Measurements from ENCODE around the gene OS9. TPM values are rescaled to one million over a fixed set of nuclear protein-coding genes. Genes with fewer than 3 reads are reported as not detected.

OS9 gene
- total RNA-seq, 3 donors from 2014 or later = 86.4 to 108 (median 101) TPM

- H3K36me3 Mint-ChIP-seq (ENCODE audit: insufficient read depth) = peaks cover 26% of the 10 kb centered on the region
- peaks cover 26% of the 10 kb centered on the region for H3K27me3 Mint-ChIP-seq (ENCODE audit: low read depth)
- peak; percentile 52 for DNase-seq
- no peaks in the 10 kb centered on the region for H3K9me3 Mint-ChIP-seq
- H3K4me1 Mint-ChIP-seq (ENCODE audit: low read depth) = peaks cover 31% of the 10 kb centered on the region
- H3K4me3 Mint-ChIP-seq = peak overlapping the region; percentile 90
- peak; percentile 74 to 80 for ATAC-seq
Observed at GRCh38 chr12:57765003-57765697, 71.2 kb downstream of the OS9 start.

GRCh38 chr12:57765698-57766463, 71.9 kb downstream of the OS9 start:
- H3K36me3 Mint-ChIP-seq (ENCODE audit: insufficient read depth) = peaks cover 32% of the 10 kb centered on the region

GRCh38 chr12:57766464-57767304, 72.8 kb downstream of the OS9 start, which contains the start of gene CYP27B1:
TSS of gene CYP27B1 (minus strand) at chr12:57767078. CDS start at chr12:57767041, 37 bp downstream.
- Mint-ChIP-seq H3K4me1 (ENCODE audit: low read depth) (peaks cover 42% of the 10 kb centered on the region), H3K9me3 (no peaks in the 10 kb centered on the region), H3K36me3 (ENCODE audit: insufficient read depth) (peaks cover 33% of the 10 kb centered on the region), H3K4me3 (peak within 1 kb of the TSS; percentile 90), H3K27me3 (ENCODE audit: low read depth) (peaks cover 26% of the 10 kb centered on the region)
- ATAC-seq (peak in 1 of 2 donors; percentile 3), DNase-seq (no peak)

More at GRCh38 chr12:57765698-57766463, 71.9 kb downstream of the OS9 start:
- peak; percentile 11 to 18 for ATAC-seq
- Mint-ChIP-seq H3K4me1 (ENCODE audit: low read depth) (peaks cover 37% of the 10 kb centered on the region), H3K4me3 (peak overlapping the region; percentile 90), H3K9me3 (no peaks in the 10 kb centered on the region), H3K27me3 (ENCODE audit: low read depth) (peaks cover 26% of the 10 kb centered on the region)
- DNase-seq = no peak

DNA sequence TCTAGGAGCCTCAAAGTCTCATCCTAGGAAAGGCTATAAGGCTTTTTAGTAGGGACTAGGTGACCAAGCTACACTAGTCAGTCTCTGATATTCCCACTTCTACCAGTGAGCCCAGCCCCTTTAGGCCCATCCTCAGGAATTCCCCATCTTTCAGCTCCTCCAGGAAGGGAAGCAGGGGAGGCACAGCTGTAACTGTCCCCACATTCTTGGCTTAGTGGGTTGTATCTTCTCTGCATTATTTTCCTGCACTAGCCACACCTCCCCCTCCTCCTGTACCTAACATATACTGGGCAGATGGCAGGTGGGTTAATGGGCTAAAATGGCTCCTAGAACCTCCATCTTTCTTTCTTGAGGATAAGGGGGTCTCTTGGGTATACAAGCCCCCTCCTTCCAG, 73.4 kb downstream of the OS9 start:
- H3K36me3 Mint-ChIP-seq (ENCODE audit: insufficient read depth) = peaks cover 33% of the 10 kb centered on the region
- no peak overlapping the region for H3K4me3 Mint-ChIP-seq
- H3K27me3 Mint-ChIP-seq (ENCODE audit: low read depth) = peaks cover 26% of the 10 kb centered on the region
- no peaks in the 10 kb centered on the region for H3K9me3 Mint-ChIP-seq
- H3K4me1 Mint-ChIP-seq (ENCODE audit: low read depth) = peaks cover 44% of the 10 kb centered on the region
- DNase-seq (no peak), ATAC-seq (no peak)

GRCh38 chr12:57767876-57768275, 73.9 kb downstream of the OS9 start:
- Mint-ChIP-seq H3K4me1 (ENCODE audit: low read depth) (peaks cover 47% of the 10 kb centered on the region), H3K36me3 (ENCODE audit: insufficient read depth) (peaks cover 30% of the 10 kb centered on the region), H3K27me3 (ENCODE audit: low read depth) (peaks cover 26% of the 10 kb centered on the region), H3K9me3 (no peaks in the 10 kb centered on the region), H3K4me3 (no peak overlapping the region)
- no peak for DNase-seq
- ATAC-seq = no peak

- Mint-ChIP-seq H3K4me3 (peak overlapping the region; percentile 49), H3K9me3 (no peaks in the 10 kb centered on the region), H3K27me3 (ENCODE audit: low read depth) (peaks cover 15% of the 10 kb centered on the region), H3K4me1 (ENCODE audit: low read depth) (peaks cover 44% of the 10 kb centered on the region), H3K36me3 (ENCODE audit: insufficient read depth) (peaks cover 25% of the 10 kb centered on the region)
- DNase-seq = no peak
- ATAC-seq = no peak
Observed at GRCh38 chr12:57769594-57769993, 75.7 kb downstream of the OS9 start.

GRCh38 chr12:57770734-57771133, 76.8 kb downstream of the OS9 start:
- Mint-ChIP-seq H3K4me1 (ENCODE audit: low read depth) (peaks cover 37% of the 10 kb centered on the region), H3K36me3 (ENCODE audit: insufficient read depth) (peaks cover 29% of the 10 kb centered on the region), H3K9me3 (no peaks in the 10 kb centered on the region), H3K4me3 (peak overlapping the region; percentile 98), H3K27me3 (ENCODE audit: low read depth) (peaks cover 10% of the 10 kb centered on the region)
- DNase-seq (no peak), ATAC-seq (no peak)

Other genes starting within 250 kb of the OS9 start
- under 1 TPM in 2 of 3 donors, not detected in 1; 0.24 to 0.27 TPM for gene INHBE, start 238.8 kb upstream of the OS9 start, total RNA-seq
- gene GLI1, start 234.3 kb upstream of the OS9 start, total RNA-seq = 1 to 10 TPM in 1 of 3 donors, under 1 TPM in 2; 0.46 to 1.7 (median 0.65) TPM
- 10 to 100 TPM; 54.5 to 64.6 (median 57.7) TPM for gene ARHGAP9, start 214.3 kb upstream of the OS9 start, total RNA-seq
- gene MARS1, start 206.1 kb upstream of the OS9 start, total RNA-seq = 100 to 1,000 TPM; 505 to 565 (median 534) TPM
- 10 to 100 TPM in 2 of 3 donors, 1 to 10 TPM in 1; 9.2 to 12.2 (median 10.8) TPM for gene DDIT3, start 173.6 kb upstream of the OS9 start, total RNA-seq
- gene MBD6, start 171.3 kb upstream of the OS9 start, total RNA-seq = 10 to 100 TPM; 56.3 to 59.4 (median 57.5) TPM
- 10 to 100 TPM; 72.3 to 84.3 (median 74.6) TPM for gene DCTN2, start 146.9 kb upstream of the OS9 start, total RNA-seq
- under 1 TPM; 0.56 to 0.98 (median 0.68) TPM for gene KIF5A, start 144.1 kb upstream of the OS9 start, total RNA-seq
- gene PIP4K2C, start 102.9 kb upstream of the OS9 start, total RNA-seq = 10 to 100 TPM; 28.6 to 32.0 (median 29.1) TPM
- gene DTX3, start 89.3 kb upstream of the OS9 start, total RNA-seq = 10 to 100 TPM; 15.9 to 18.6 (median 17.0) TPM
- 1 to 10 TPM in 1 of 3 donors, under 1 TPM in 2; 0.56 to 1.6 (median 0.65) TPM for gene ARHGEF25, start 82.7 kb upstream of the OS9 start, total RNA-seq
- gene B4GALNT1, start 60.9 kb upstream of the OS9 start, total RNA-seq = 1 to 10 TPM; 3.2 to 4.6 (median 3.6) TPM
- gene AGAP2, start 44.6 kb downstream of the OS9 start, total RNA-seq = 10 to 100 TPM; 24.4 to 28.1 (median 25.8) TPM
- gene TSPAN31, start 50.9 kb downstream of the OS9 start, total RNA-seq = 10 to 100 TPM; 11.5 to 14.9 (median 14.0) TPM
- 100 to 1,000 TPM; 347 to 382 (median 378) TPM for gene CDK4, start 58.2 kb downstream of the OS9 start, total RNA-seq
- 10 to 100 TPM; 15.7 to 17.6 (median 17.3) TPM for gene MARCHF9, start 61.0 kb downstream of the OS9 start, total RNA-seq
- gene CYP27B1, start 72.9 kb downstream of the OS9 start, total RNA-seq = 10 to 100 TPM; 18.4 to 19.6 (median 19.5) TPM
- 100 to 1,000 TPM in 2 of 3 donors, 10 to 100 TPM in 1; 98.5 to 105 (median 104) TPM for gene METTL1, start 78.0 kb downstream of the OS9 start, total RNA-seq
- 1 to 10 TPM; 1.6 to 4.9 (median 2.0) TPM for gene EEF1AKMT3, start 78.5 kb downstream of the OS9 start, total RNA-seq
- 10 to 100 TPM; 65.0 to 78.5 (median 74.5) TPM for gene TSFM, start 88.7 kb downstream of the OS9 start, total RNA-seq
- gene AVIL, start 124.6 kb downstream of the OS9 start, total RNA-seq = under 1 TPM; 0.16 to 0.86 (median 0.24) TPM
- 10 to 100 TPM; 30.9 to 41.7 (median 35.3) TPM for gene CTDSP2, start 152.6 kb downstream of the OS9 start, total RNA-seq
- 1 to 10 TPM; 3.3 to 7.0 (median 5.9) TPM for gene ATP23, start 247.4 kb downstream of the OS9 start, total RNA-seq